ENCODE results near the gene CDKN1B. TPM values are rescaled to one million over a fixed set of nuclear protein-coding genes. Genes with fewer than 3 reads are reported as not detected.

Gene CDKN1B
- total RNA-seq, 1 donor from 2014 or later, result 36.0 TPM

GRCh38 chr12:12720672-12721161 lies 3.5 kb downstream of the CDKN1B start:
- DNase-seq, result no peak
- H3K4me3 Mint-ChIP-seq (ENCODE audit: unreplicated experiment), result no peak overlapping the region
- TF ChIP-seq CTCF (IDR thresholded peaks at IDR 0.05; ENCODE audit: partially characterized antibody, unreplicated experiment), result no peak
- H3K9me3 Mint-ChIP-seq (ENCODE audit: unreplicated experiment), result peaks cover 11% of the 10 kb centered on the region
- peaks cover 18% of the 10 kb centered on the region for H3K4me1 Mint-ChIP-seq (ENCODE audit: low read depth, unreplicated experiment)
- H3K36me3 Mint-ChIP-seq (ENCODE audit: unreplicated experiment), result no peaks in the 10 kb centered on the region
- H3K27me3 Mint-ChIP-seq (ENCODE audit: unreplicated experiment), result peaks cover 6% of the 10 kb centered on the region
- no peak overlapping the region for H3K27ac Mint-ChIP-seq (ENCODE audit: unreplicated experiment)

GRCh38 chr12:12721176-12721751 lies 4.1 kb downstream of the CDKN1B start:
- no peak overlapping the region for H3K4me3 Mint-ChIP-seq (ENCODE audit: unreplicated experiment)
- H3K27me3 Mint-ChIP-seq (ENCODE audit: unreplicated experiment), result peaks cover 6% of the 10 kb centered on the region
- peaks cover 13% of the 10 kb centered on the region for H3K4me1 Mint-ChIP-seq (ENCODE audit: low read depth, unreplicated experiment)
- no peak overlapping the region for H3K27ac Mint-ChIP-seq (ENCODE audit: unreplicated experiment)
- TF ChIP-seq CTCF (IDR thresholded peaks at IDR 0.05; ENCODE audit: partially characterized antibody, unreplicated experiment), result no peak
- peaks cover 13% of the 10 kb centered on the region for H3K9me3 Mint-ChIP-seq (ENCODE audit: unreplicated experiment)
- H3K36me3 Mint-ChIP-seq (ENCODE audit: unreplicated experiment), result no peaks in the 10 kb centered on the region
- no peak for DNase-seq

- no peak overlapping the region for H3K4me3 Mint-ChIP-seq (ENCODE audit: unreplicated experiment)
- no peak for DNase-seq
- H3K4me1 Mint-ChIP-seq (ENCODE audit: low read depth, unreplicated experiment), result peaks cover 13% of the 10 kb centered on the region
- no peak overlapping the region for H3K27ac Mint-ChIP-seq (ENCODE audit: unreplicated experiment)
- peaks cover 6% of the 10 kb centered on the region for H3K27me3 Mint-ChIP-seq (ENCODE audit: unreplicated experiment)
- peaks cover 11% of the 10 kb centered on the region for H3K9me3 Mint-ChIP-seq (ENCODE audit: unreplicated experiment)
- TF ChIP-seq CTCF (IDR thresholded peaks at IDR 0.05; ENCODE audit: partially characterized antibody, unreplicated experiment), result no peak
- H3K36me3 Mint-ChIP-seq (ENCODE audit: unreplicated experiment), result no peaks in the 10 kb centered on the region
Measured at GRCh38 chr12:12721814-12722434, 4.8 kb downstream of the CDKN1B start.

GRCh38 chr12:12722435-12723148 lies 5.4 kb downstream of the CDKN1B start:
- H3K9me3 Mint-ChIP-seq (ENCODE audit: unreplicated experiment), result peaks cover 11% of the 10 kb centered on the region
- peaks cover 4% of the 10 kb centered on the region for H3K27me3 Mint-ChIP-seq (ENCODE audit: unreplicated experiment)
- no peak overlapping the region for H3K4me3 Mint-ChIP-seq (ENCODE audit: unreplicated experiment)
- TF ChIP-seq CTCF (IDR thresholded peaks at IDR 0.05; ENCODE audit: partially characterized antibody, unreplicated experiment), result no peak
- no peaks in the 10 kb centered on the region for H3K36me3 Mint-ChIP-seq (ENCODE audit: unreplicated experiment)
- no peak for DNase-seq
- peaks cover 13% of the 10 kb centered on the region for H3K4me1 Mint-ChIP-seq (ENCODE audit: low read depth, unreplicated experiment)
- no peak overlapping the region for H3K27ac Mint-ChIP-seq (ENCODE audit: unreplicated experiment)
